Panc1 (cell line): ENCODE data around the gene MED25. TPM values are rescaled to one million over a fixed set of nuclear protein-coding genes. Genes with fewer than 3 reads are reported as not detected.

Experiments
- ATAC-seq: fragments of 200-7000 bp; cut with Tn5 transposase; 2 replicates; pipeline ENCODE4 v1.9.1; 2020; ENCODE audit warnings: mild to moderate bottlenecking, moderate library complexity
- BruUV-seq: library from RNA; stranded (reverse); fragments of 400-500 nt; replicated peaks from 2 replicates; lab custom pipeline; 2021; lab: Mats Ljungman, UMichigan
- CTCF ChIA-PET: fragments of 300-600 bp; sonication (Branson Sonifier 250); formaldehyde crosslinking; loops from one replicate; lab custom pipeline; 2022; ENCODE audit warnings: antibody characterized with exemption; lab: Charles Lee
- POLR2A ChIA-PET: fragments of 300-600 bp; sonication (Branson Sonifier 250); formaldehyde crosslinking; loops from one replicate; lab custom pipeline; 2022; ENCODE audit warnings: antibody characterized with exemption; lab: Charles Lee
- DNase-seq: peaks from one replicate; pipeline ENCODE4 v3.0.0-alpha.2; 2010; ENCODE audit warnings: low read depth, low spot score
- H3K27ac ChIP-seq: 2 replicates; pipeline ENCODE4 v1.5.1; 2011; ENCODE audit warnings: mild to moderate bottlenecking, low read length, inconsistent platforms
- H3K27me3 ChIP-seq: fragments of 200-500 bp; sonication (Bioruptor generic); 2 replicates; pipeline ENCODE4 v1.6.0; 2014; ENCODE audit warnings: low read length, inconsistent platforms; ENCODE audit not compliant: control insufficient read depth, insufficient read depth
- H3K36me3 ChIP-seq: fragments of 200-500 bp; sonication (Bioruptor generic); 2 replicates; pipeline ENCODE4 v1.5.1; 2014; ENCODE audit warnings: inconsistent platforms, mild to moderate bottlenecking, low read length, moderate library complexity; ENCODE audit not compliant: control insufficient read depth, insufficient read depth
- H3K4me1 ChIP-seq: 2 replicates; pipeline ENCODE4 v1.5.1; 2011; ENCODE audit warnings: inconsistent platforms, mild to moderate bottlenecking, low read length, moderate library complexity; ENCODE audit not compliant: control insufficient read depth, insufficient read depth
- H3K4me3 ChIP-seq, 2 experiments: 2 replicates each; pipeline ENCODE4 v1.5.1; 2011 to 2012; ENCODE audit warnings: low read depth in 2 of 2, low read length in 2 of 2, mild to moderate bottlenecking in 2 of 2, inconsistent platforms in 1 of 2, moderate library complexity in 1 of 2
- H3K9me3 ChIP-seq: fragments of 200-500 bp; sonication (Bioruptor generic); 2 replicates; pipeline ENCODE4 v1.5.1; 2014; ENCODE audit warnings: low read depth, mild to moderate bottlenecking, inconsistent platforms, low read length, moderate library complexity; ENCODE audit not compliant: control insufficient read depth, insufficient read depth
- CTCF ChIP-seq: fragments of 450-650 bp; IDR thresholded peaks from 2 replicates; pipeline ENCODE4 v1.5.1; 2017; ENCODE audit warnings: mild to moderate bottlenecking
- POLR2AphosphoS5 ChIP-seq: IDR thresholded peaks from 2 replicates; pipeline ENCODE4 v1.6.1; 2012; ENCODE audit warnings: mild to moderate bottlenecking, low read depth, low read length, moderate library complexity
- REST ChIP-seq, 2 experiments: IDR thresholded peaks; 2 replicates each; pipeline ENCODE4 v1.6.1; 2011 to 2012; ENCODE audit warnings: low read depth in 2 of 2, control low read depth in 1 of 2, low read length in 1 of 2, mild to moderate bottlenecking in 1 of 2, moderate library complexity in 1 of 2; ENCODE audit not compliant: insufficient read depth in 1 of 2
- SIN3A ChIP-seq: IDR thresholded peaks from 2 replicates; pipeline ENCODE4 v1.6.1; 2012; ENCODE audit warnings: low read depth, mild to moderate bottlenecking, low read length, moderate library complexity, borderline replicate concordance; ENCODE audit not compliant: insufficient read depth
- TCF7L2 ChIP-seq: IDR thresholded peaks from 2 replicates; pipeline ENCODE4 v1.6.1; 2011; ENCODE audit warnings: mild to moderate bottlenecking, low read depth, low read length, inconsistent platforms
- in situ Hi-C: cut with HindIII; loops from 2 replicates; pipeline ENCODE4 v1.10.0; 2016; ENCODE audit warnings: low sequenced_read_pairs, low pct_unique_long_range_greater_than_20kb
- intact Hi-C: fragments of 100-400 bp; cut with micrococcal nuclease; formaldehyde crosslinking; loops from one replicate; pipeline ENCODE4 v1.10.0; 2022; ENCODE audit not compliant: unreplicated experiment
- total RNA-seq: library from RNA; stranded (reverse); gene quantifications from one replicate; pipeline ENCODE4 v1.2.1, GENCODE V29; 2021; ENCODE audit not compliant: unreplicated experiment

Gene MED25
- total RNA-seq, 1 experiment from 2014 or later: 52.4 TPM

GRCh38 chr19:49833599-49833998 lies 15.5 kb downstream of the MED25 start:
- in situ Hi-C loops (no loop called here), intact Hi-C loops (no loop called here)
- ATAC-seq: no peak
- no peaks in the 10 kb centered on the region for H3K9me3 ChIP-seq
- no peaks in the 10 kb centered on the region for H3K27me3 ChIP-seq
- no peaks in the 10 kb centered on the region for H3K4me1 ChIP-seq
- H3K36me3 ChIP-seq: no peaks in the 10 kb centered on the region; the same call in 1 of the 2 replicates
- no TSS peak for BruUV-seq
- H3K27ac ChIP-seq: no peak overlapping the region
- H3K4me3 ChIP-seq: no peak overlapping the region
- TF ChIP-seq REST (IDR thresholded peaks at IDR 0.05; ENCODE audit: insufficient read depth in 1 of 2, low read depth in 2 of 2, low read length in 1 of 2): no peak
- no peak for TF ChIP-seq POLR2AphosphoS5
- no peak for TF ChIP-seq CTCF
- TF ChIP-seq SIN3A: no peak
- no peak for DNase-seq
- ChIA-PET POLR2A (no interaction called here), CTCF (no interaction called here)

- CTCF ChIA-PET: no interaction called here
- Histone ChIP-seq H3K9me3 (no peaks in the 10 kb centered on the region), H3K36me3 (no peaks in the 10 kb centered on the region; the same call in none of the 2 replicates), H3K4me3 (no peak overlapping the region), H3K4me1 (no peaks in the 10 kb centered on the region), H3K27ac (no peak overlapping the region), H3K27me3 (no peaks in the 10 kb centered on the region)
- ATAC-seq: no peak
- POLR2A ChIA-PET: no interaction called here
- no TSS peak for BruUV-seq
- DNase-seq: no peak
- TF ChIP-seq POLR2AphosphoS5: no peak
- no peak for TF ChIP-seq CTCF
- no peak for TF ChIP-seq TCF7L2
- no peak for TF ChIP-seq REST (IDR thresholded peaks at IDR 0.05; ENCODE audit: insufficient read depth in 1 of 2, low read depth in 2 of 2, low read length in 1 of 2)
- no peak for TF ChIP-seq SIN3A
- in situ Hi-C loops (no loop called here), intact Hi-C loops (no loop called here)
Measured at GRCh38 chr19:49835562-49835961, 17.5 kb downstream of the MED25 start.
